ENCODE data around the gene SLC1A7.

SLC1A7 gene

DNA sequence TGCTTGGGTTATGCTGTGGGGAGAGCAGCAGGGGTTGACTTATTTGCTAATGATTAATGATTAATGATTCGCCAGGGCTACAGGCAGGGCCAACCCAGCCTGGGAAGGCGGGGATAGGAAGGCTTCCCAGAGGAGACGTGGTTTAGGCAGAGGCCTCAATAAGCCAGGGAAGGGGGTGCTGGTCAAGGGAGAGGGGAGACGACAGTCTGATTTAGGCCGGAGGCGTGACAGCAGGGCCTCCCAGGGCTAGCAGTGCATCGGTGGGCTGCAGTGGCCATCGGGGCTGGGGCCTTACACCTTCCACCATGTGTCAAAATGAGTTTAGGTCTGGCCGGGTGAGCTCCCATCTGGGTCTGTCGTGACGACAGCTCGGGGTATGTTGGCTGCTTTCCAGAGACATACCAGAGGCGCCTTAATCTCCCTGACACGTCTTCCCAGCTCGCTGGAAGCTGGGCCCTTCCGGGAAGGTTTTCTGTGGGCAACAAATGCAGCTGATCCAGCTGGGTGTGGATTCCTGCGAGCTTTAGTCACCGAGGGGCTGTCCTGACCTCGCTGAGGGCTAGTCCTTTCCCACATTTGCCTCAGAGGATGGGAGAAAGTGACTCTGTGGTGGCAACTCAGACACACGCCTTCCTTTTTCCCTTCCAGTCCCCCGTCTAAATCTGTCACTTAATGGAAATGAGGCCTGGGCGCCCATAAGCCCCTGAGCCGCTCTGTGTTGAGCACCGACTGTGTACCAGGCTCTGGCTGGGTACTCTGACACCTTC lies 3.7 kb upstream of the SLC1A7 start:
- no peaks in the 10 kb centered on the region for H3K27me3 Mint-ChIP-seq
- H3K4me3 Mint-ChIP-seq: no peak overlapping the region
- no peaks in the 10 kb centered on the region for H3K4me1 Mint-ChIP-seq (ENCODE audit: low read depth)
- H3K9me3 Mint-ChIP-seq: no peaks in the 10 kb centered on the region
- no peak overlapping the region for H3K27ac Mint-ChIP-seq
- no peaks in the 10 kb centered on the region for H3K36me3 Mint-ChIP-seq (ENCODE audit: low read depth)
- DNase-seq: no peak

DNA sequence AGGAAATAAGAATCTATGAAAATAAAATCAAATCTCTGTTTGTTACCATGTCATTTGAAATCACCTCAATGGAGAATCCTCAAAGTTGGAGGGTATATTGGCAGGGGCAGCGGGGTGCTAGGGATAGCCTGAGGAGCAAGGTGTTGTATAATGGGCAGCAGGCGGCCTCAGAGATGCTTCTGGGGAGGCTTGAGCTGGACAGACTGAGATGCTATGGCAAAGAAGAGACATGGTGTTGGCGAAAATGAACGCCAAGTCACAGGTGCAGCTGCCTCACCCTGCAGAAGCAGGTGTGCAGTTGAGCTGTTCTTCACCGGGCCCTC lies 3.1 kb upstream of the SLC1A7 start:
- no peaks in the 10 kb centered on the region for H3K4me1 Mint-ChIP-seq (ENCODE audit: low read depth)
- no peak for DNase-seq
- no peaks in the 10 kb centered on the region for H3K36me3 Mint-ChIP-seq (ENCODE audit: low read depth)
- no peak overlapping the region for H3K4me3 Mint-ChIP-seq
- H3K9me3 Mint-ChIP-seq: no peaks in the 10 kb centered on the region
- no peak overlapping the region for H3K27ac Mint-ChIP-seq
- H3K27me3 Mint-ChIP-seq: no peaks in the 10 kb centered on the region

GRCh38 chr1:53145051-53145600 lies 2.7 kb upstream of the SLC1A7 start:
- Mint-ChIP-seq H3K9me3 (no peaks in the 10 kb centered on the region), H3K4me1 (ENCODE audit: low read depth) (no peaks in the 10 kb centered on the region), H3K36me3 (ENCODE audit: low read depth) (no peaks in the 10 kb centered on the region), H3K4me3 (no peak overlapping the region), H3K27ac (no peak overlapping the region), H3K27me3 (no peaks in the 10 kb centered on the region)
- DNase-seq: no peak

DNA sequence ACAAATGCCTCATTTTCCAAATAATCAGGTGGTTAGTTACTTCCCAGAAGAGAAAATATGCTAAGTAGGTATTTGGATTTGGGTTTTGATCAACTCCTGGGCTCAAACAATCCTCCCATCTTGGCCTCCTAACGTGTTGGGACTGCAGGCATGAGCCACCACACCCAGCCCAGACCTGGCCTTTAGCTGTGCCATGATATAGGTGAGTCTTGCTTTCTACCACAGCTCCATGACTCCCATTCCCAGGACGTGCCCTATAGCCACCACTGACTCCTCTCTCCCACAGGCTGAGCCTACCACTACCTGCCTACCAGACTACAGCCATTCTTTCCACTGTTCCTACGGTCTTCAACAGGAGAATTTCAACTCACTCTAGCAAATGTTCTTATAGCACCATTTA lies 1.8 kb upstream of the SLC1A7 start:
- H3K27me3 Mint-ChIP-seq: no peaks in the 10 kb centered on the region
- H3K9me3 Mint-ChIP-seq: no peaks in the 10 kb centered on the region
- H3K4me3 Mint-ChIP-seq: no peak overlapping the region
- H3K27ac Mint-ChIP-seq: no peak overlapping the region
- DNase-seq: no peak
- H3K4me1 Mint-ChIP-seq (ENCODE audit: low read depth): no peaks in the 10 kb centered on the region
- no peaks in the 10 kb centered on the region for H3K36me3 Mint-ChIP-seq (ENCODE audit: low read depth)

GRCh38 chr1:53143527-53143926 lies 1.1 kb upstream of the SLC1A7 start:
- Mint-ChIP-seq H3K4me3 (no peak overlapping the region), H3K27ac (no peak overlapping the region), H3K9me3 (no peaks in the 10 kb centered on the region), H3K4me1 (ENCODE audit: low read depth) (no peaks in the 10 kb centered on the region), H3K27me3 (no peaks in the 10 kb centered on the region), H3K36me3 (ENCODE audit: low read depth) (no peaks in the 10 kb centered on the region)
- no peak for DNase-seq

GRCh38 chr1:53141487-53142055 lies 867 bp downstream of the SLC1A7 start:
- H3K27ac Mint-ChIP-seq: no peak overlapping the region

DNA sequence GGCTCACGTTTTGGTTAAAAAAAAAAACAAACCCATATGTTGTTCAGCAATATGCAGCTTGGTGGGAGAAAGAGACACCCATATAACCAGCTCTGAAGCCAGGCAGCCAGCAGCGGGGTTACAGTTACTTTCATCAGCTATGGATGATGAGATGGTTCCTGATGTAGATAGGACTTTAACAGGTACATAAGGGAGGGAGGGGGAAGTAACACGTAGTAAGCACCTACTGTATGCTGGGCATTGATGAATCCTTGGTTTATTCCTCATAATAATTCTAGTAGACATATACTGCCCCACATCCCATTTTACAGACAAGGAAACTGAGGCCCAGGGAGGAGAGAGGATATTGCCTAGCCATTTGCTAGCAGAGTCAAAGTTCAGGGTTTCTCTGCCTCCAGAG lies 2.0 kb downstream of the SLC1A7 start:
- Mint-ChIP-seq H3K36me3 (ENCODE audit: low read depth) (no peaks in the 10 kb centered on the region), H3K9me3 (peaks cover 7% of the 10 kb centered on the region), H3K4me1 (ENCODE audit: low read depth) (peaks cover 3% of the 10 kb centered on the region), H3K27me3 (no peaks in the 10 kb centered on the region), H3K27ac (no peak overlapping the region), H3K4me3 (no peak overlapping the region)
- no peak for DNase-seq

More at GRCh38 chr1:53141487-53142055, 867 bp downstream of the SLC1A7 start:
- Mint-ChIP-seq H3K4me3 (no peak overlapping the region), H3K27me3 (no peaks in the 10 kb centered on the region), H3K36me3 (ENCODE audit: low read depth) (no peaks in the 10 kb centered on the region), H3K9me3 (peaks cover 7% of the 10 kb centered on the region), H3K4me1 (ENCODE audit: low read depth) (no peaks in the 10 kb centered on the region)
- DNase-seq: no peak

DNA sequence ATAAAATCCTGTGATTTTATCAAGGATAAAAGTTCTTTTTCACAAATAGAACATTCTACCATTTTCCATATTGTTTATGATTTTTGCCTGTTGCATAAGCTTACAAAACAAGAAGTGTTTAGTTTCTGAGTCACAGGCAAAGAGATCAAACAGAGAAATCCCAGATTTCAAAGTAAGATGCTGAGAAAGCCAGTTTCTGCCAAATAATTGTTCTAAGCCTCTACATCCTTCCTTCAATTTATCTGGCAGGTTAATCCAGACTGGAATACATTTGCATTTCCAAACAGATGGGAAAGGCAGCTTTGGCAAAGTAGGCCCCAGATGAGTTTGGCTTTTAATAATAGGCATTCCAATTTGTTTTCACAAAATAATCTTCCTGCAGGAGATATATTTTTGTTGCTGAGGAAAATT lies 2.5 kb downstream of the SLC1A7 start:
- Mint-ChIP-seq H3K27me3 (no peaks in the 10 kb centered on the region), H3K27ac (no peak overlapping the region), H3K4me1 (ENCODE audit: low read depth) (peaks cover 3% of the 10 kb centered on the region), H3K9me3 (peaks cover 7% of the 10 kb centered on the region), H3K36me3 (ENCODE audit: low read depth) (no peaks in the 10 kb centered on the region), H3K4me3 (no peak overlapping the region)
- no peak for DNase-seq

GRCh38 chr1:53138991-53139884 lies 3.2 kb downstream of the SLC1A7 start:
- Mint-ChIP-seq H3K4me1 (ENCODE audit: low read depth) (peaks cover 3% of the 10 kb centered on the region), H3K9me3 (peaks cover 7% of the 10 kb centered on the region), H3K27me3 (no peaks in the 10 kb centered on the region), H3K4me3 (no peak overlapping the region), H3K36me3 (ENCODE audit: low read depth) (no peaks in the 10 kb centered on the region), H3K27ac (no peak overlapping the region)
- DNase-seq: no peak

DNA sequence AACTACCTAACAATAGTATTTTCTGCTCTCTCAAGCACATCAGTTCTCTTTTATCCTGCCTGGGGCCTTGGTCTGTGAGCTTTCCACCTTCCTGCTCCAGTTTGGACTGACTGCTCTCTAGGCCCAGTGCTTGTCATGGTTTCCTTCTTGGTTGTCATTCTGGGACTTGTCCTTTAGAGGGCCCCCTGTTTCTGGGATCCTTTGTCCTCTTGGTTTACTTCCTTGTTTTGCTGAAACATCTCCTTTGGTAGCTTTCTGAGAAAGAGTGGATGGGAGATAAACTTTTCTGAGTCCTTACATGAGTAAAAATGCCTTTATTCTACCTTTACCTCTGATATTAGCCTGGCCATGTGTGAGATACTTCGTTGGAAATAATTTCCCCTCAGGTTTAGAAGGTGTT lies 4.7 kb downstream of the SLC1A7 start:
- H3K9me3 Mint-ChIP-seq: peaks cover 7% of the 10 kb centered on the region
- no peak for DNase-seq
- H3K4me1 Mint-ChIP-seq (ENCODE audit: low read depth): peaks cover 3% of the 10 kb centered on the region
- H3K27me3 Mint-ChIP-seq: no peaks in the 10 kb centered on the region
- H3K27ac Mint-ChIP-seq: no peak overlapping the region
- no peaks in the 10 kb centered on the region for H3K36me3 Mint-ChIP-seq (ENCODE audit: low read depth)
- H3K4me3 Mint-ChIP-seq: no peak overlapping the region

- no peak for DNase-seq
- H3K27ac Mint-ChIP-seq: no peak overlapping the region
- H3K27me3 Mint-ChIP-seq: no peaks in the 10 kb centered on the region
- H3K36me3 Mint-ChIP-seq (ENCODE audit: low read depth): no peaks in the 10 kb centered on the region
- peaks cover 3% of the 10 kb centered on the region for H3K4me1 Mint-ChIP-seq (ENCODE audit: low read depth)
- peaks cover 7% of the 10 kb centered on the region for H3K9me3 Mint-ChIP-seq
- H3K4me3 Mint-ChIP-seq: no peak overlapping the region
Measured at GRCh38 chr1:53135735-53136114, 6.7 kb downstream of the SLC1A7 start.

GRCh38 chr1:53134961-53135734 lies 7.3 kb downstream of the SLC1A7 start:
- no peak for DNase-seq
- Mint-ChIP-seq H3K4me1 (ENCODE audit: low read depth) (peaks cover 3% of the 10 kb centered on the region), H3K27ac (no peak overlapping the region), H3K36me3 (ENCODE audit: low read depth) (no peaks in the 10 kb centered on the region), H3K9me3 (peaks cover 7% of the 10 kb centered on the region), H3K4me3 (no peak overlapping the region), H3K27me3 (no peaks in the 10 kb centered on the region)

DNA sequence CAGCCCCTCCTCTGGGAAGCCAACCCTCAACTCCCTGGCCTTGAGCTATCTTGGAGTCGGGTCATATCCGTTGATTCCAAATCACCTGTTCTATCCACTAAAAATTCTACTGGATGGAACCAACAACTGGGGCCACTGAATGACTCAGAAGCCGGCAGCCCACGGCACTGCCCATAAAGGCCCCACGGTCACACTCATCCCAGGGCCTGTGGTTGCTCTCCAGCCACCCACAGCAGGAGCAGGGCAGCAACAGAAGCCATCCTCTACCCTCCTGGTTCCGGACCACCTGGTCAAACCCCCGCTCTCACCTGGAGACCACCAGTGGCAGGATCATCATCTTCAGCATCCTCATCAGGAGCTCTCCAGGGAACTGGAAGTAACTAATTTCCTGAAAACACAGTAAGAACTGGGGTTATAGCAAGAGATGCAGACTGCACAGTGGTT lies 8.4 kb downstream of the SLC1A7 start:
- Mint-ChIP-seq H3K27me3 (no peaks in the 10 kb centered on the region), H3K9me3 (peaks cover 7% of the 10 kb centered on the region), H3K4me1 (ENCODE audit: low read depth) (peaks cover 3% of the 10 kb centered on the region), H3K4me3 (no peak overlapping the region), H3K27ac (no peak overlapping the region), H3K36me3 (ENCODE audit: low read depth) (no peaks in the 10 kb centered on the region)
- DNase-seq: no peak
